SHP77 (cell line): ENCODE results near the gene ZNF205.
"Not testable (repeated sequence)": the region's sequence is repeated elsewhere in the genome, so short reads cannot be mapped to it uniquely, and the experiment has no call there.

ENCODE experiments used
- DNase-seq, 2 experiments: peaks; one replicate each; lab custom pipeline; 2025; lab: John Stamatoyannopoulos, UW

ZNF205 gene

GRCh38 chr16:3148256-3149192 lies 36.1 kb downstream of the ZNF205 start:
- DNase-seq, result no peak

GRCh38 chr16:3149193-3149530 lies 36.8 kb downstream of the ZNF205 start:
- no peak for DNase-seq

GRCh38 chr16:3149630-3150345 lies 37.4 kb downstream of the ZNF205 start:
- DNase-seq, result peak; percentile 51 to 60

- DNase-seq, result peak; percentile 92 to 94
Observed at GRCh38 chr16:3150346-3151218, 38.2 kb downstream of the ZNF205 start.

GRCh38 chr16:3152027-3152276 lies 39.6 kb downstream of the ZNF205 start:
- DNase-seq, result no peak

GRCh38 chr16:3152277-3152990 lies 40.0 kb downstream of the ZNF205 start:
- DNase-seq, result peak; percentile 86 to 91

- no peak for DNase-seq
Observed at GRCh38 chr16:3152991-3153368, 40.6 kb downstream of the ZNF205 start.

- DNase-seq, result no peak
Observed at GRCh38 chr16:3155181-3155580, 42.8 kb downstream of the ZNF205 start.

GRCh38 chr16:3155972-3156371 lies 43.6 kb downstream of the ZNF205 start:
- no peak for DNase-seq

- DNase-seq, result peak; percentile 56 to 80
Observed at GRCh38 chr16:3157229-3158025, 45.0 kb downstream of the ZNF205 start.

GRCh38 chr16:3158026-3158509 lies 45.7 kb downstream of the ZNF205 start:
- DNase-seq, result no peak

- peak; percentile 75 to 87 for DNase-seq
Observed at GRCh38 chr16:3158510-3159314, 46.3 kb downstream of the ZNF205 start.

GRCh38 chr16:3161235-3162018 lies 49.0 kb downstream of the ZNF205 start:
- peak; percentile 64 to 66 for DNase-seq

GRCh38 chr16:3164121-3164991 lies 52.0 kb downstream of the ZNF205 start:
- no peak for DNase-seq

- no peak for DNase-seq
Observed at GRCh38 chr16:3165111-3165822, 52.9 kb downstream of the ZNF205 start.

- DNase-seq, result no peak
Observed at GRCh38 chr16:3166505-3166886, 54.1 kb downstream of the ZNF205 start.

GRCh38 chr16:3168729-3169128 lies 56.3 kb downstream of the ZNF205 start:
- not testable (repeated sequence) for DNase-seq
